ENCODE measurements around the gene AHDC1.

Gene AHDC1

DNA sequence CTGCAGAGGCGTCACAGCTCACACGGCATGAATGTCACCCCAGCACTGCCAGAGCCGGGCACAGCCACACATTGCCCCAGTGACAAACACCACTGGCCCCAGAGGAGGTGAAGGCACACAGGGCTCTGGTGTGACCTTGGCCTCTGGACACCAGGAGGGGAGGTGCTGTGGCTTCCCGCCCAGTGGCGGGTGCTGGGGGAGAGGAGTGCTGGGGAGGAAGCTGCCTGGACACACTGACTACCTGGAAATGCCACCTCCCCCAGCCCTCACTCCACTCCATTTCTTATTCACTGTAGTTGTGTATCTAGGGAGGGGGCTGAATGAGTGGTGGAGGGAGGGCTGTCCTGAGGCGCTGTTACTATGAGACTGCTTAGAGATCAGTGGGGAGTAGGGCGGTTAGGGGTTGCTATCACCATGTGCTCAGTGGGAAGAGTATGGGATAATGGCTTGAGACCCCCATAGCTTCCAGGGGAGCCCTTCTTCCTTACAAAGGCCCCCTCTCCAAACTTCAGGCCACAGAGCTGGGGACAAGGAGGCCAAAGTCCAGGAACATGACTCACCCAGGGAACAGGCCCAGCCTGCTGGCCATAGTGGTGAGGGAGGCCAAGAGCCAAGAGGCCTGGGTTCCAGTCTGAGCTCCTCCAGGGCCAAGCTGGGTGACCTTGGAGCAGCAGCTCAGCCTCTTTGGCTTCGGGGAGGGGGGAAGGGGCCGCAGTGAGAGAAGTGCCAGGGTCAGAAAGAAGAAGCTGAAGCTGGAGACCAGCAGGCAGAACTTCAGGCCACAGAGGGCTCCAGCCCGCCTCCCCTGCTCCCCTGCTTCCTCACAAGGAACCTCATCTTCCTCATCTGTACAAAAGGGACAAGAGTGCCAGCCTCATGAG, 40.1 kb downstream of the AHDC1 start:
- no peak for TF ChIP-seq CTCF (IDR thresholded peaks at IDR 0.05; ENCODE audit: low read depth, low read length)
- no peak for DNase-seq (ENCODE audit: extremely low read depth, low read depth)

- DNase-seq (ENCODE audit: extremely low read depth, low read depth): no peak
- TF ChIP-seq CTCF (IDR thresholded peaks at IDR 0.05; ENCODE audit: low read depth, low read length): no peak
These were observed 40.7 kb downstream of the AHDC1 start for GRCh38 chr1:27563341-27563590.

DNA sequence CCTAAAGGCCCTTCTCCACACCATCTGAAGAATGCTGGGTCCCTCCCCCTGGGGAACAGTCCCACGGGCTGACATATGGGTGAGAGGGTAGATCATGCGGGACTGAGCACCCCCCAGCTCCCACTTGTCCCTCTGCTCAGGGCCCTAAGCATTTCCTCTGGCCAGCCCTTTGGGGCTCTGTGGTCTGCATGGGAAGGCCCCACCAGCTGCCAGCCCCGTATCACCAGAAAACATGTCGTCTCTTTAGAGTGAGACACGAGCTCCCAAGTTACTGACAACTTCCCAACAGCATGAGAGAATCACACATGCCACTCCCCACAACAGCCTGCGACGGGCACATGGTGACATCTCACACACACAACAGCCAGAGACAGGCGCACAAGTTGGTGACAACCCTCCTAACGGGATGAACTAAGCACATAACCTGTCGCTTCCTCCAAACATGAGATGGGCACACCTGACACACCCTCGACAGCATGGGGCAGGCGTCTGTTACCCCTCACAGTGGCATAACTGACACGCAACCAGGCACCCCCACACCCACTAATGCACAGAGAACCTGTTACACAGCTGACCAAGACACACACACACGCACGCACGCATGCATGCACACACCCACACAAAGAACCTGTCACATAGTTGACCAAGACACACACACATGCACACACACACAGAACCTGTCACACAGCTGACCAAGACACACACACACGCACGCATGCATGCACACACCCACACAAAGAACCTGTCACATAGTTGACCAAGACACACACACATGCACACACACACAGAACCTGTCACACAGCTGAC, 41.2 kb downstream of the AHDC1 start:
- no peak for DNase-seq (ENCODE audit: extremely low read depth, low read depth)
- TF ChIP-seq CTCF (IDR thresholded peaks at IDR 0.05; ENCODE audit: low read depth, low read length): no peak

DNA sequence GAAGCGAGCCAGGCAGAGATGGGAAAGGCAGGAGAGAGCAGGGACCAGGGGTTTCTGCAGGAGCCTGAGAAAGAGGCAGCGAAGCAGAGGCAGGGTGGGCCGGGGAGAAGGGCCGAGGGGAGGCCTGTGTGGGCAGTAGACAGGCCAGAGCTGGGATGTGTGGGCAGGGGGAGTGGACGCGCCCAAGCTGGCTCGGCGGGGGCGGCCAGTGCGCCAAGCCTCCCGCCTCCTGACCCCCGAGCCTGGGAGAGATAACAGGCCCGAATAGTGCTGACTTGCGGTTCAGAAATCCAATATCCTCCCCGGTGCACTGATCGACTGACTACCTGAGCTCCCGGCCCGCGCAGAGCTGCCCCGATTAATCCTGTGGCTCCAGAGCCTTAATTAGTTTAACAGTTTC, 41.9 kb downstream of the AHDC1 start:
- no peak for TF ChIP-seq CTCF (IDR thresholded peaks at IDR 0.05; ENCODE audit: low read depth, low read length)
- DNase-seq (ENCODE audit: extremely low read depth, low read depth): no peak

DNA sequence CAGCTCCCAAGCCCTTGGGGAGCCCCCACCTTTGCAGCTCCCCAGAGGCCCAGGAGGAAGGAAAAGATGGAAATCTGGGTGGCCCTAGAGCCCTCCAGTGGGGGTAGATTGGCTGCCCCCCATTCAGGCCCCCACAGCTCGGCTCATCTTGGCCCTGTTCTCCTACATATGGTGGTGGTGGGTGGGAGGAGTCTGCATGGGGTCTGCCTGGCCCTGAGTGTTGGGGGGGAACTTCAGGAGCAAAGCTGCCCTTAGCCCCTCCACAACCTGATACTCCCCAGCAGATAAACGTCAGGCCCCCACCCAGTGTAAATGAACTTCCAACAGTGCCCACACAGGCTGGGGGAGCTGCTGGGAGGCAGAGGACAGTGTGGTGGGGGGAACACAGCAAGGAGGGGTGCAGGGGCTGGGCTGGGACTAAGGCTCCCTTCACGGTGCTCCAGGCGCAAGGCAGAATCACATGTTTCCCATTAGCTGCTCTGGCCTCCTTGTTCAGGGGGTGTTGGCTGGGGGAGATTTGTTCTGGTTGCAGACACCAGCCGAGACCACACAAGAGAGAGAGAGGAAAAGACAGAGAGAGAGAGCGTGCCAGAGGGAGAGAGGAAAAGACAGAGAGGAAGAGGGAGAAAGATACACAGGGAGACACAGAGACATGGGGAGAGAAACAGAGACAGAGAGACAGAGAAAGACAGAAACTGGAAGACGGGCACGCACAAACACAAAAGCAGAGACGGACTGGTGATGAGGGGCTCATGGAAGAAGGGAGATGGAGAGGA, 42.6 kb downstream of the AHDC1 start:
- no peak for DNase-seq (ENCODE audit: extremely low read depth, low read depth)
- TF ChIP-seq CTCF (IDR thresholded peaks at IDR 0.05; ENCODE audit: low read depth, low read length): no peak

DNA sequence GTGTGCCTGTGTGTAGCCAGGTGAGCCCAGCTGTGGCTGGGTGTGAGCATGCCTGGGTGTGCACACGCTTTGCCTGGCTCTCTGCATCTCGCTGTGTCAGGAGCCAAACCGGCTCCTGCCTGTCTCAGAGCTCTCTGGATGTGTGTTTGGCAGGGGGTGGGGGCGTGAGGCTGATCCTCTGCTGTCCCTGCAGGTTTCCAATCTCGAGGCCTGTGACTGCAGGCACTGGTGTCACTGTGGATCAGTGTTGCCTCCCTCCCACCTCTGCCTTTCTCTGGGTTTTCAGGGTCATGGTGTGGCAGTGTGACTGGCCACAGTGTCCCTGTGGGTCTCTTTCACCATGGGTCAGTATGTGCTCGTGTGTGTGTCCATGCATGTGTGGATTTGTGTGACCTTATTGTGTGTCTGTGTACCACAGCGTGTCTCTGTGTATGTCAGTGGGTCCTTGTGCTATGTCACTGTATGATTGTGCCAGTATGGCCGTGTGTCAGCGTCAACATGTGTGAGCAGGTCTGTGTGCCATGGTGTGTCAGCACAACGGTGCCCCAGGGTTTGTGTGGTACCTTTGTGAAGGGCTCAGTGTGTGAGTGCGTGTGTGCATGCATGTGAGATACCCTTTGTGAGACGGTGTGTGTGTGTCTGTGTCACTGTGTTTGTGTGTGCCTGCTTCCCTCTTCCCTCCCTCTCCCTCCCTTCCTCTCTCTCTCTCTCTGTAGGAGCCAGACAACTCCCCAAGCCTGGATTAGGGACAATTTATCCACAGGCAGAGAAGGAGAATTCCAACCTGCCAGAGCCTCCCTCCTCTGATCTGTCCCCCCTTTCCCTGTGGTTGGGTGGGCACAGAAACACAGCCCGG, 43.4 kb downstream of the AHDC1 start:
- no peak for TF ChIP-seq CTCF (IDR thresholded peaks at IDR 0.05; ENCODE audit: low read depth, low read length)
- no peak for DNase-seq (ENCODE audit: extremely low read depth, low read depth)

Measured in AG09319 (cell line).